SH-SY5Y (cell line): ENCODE results near the gene OST4.

Experiments
- GATA2 ChIP-seq: IDR thresholded peaks from 2 replicates; pipeline ENCODE4 v1.6.1; 2011; ENCODE audit warnings: mild to moderate bottlenecking, low read depth, low read length
- GATA3 ChIP-seq: IDR thresholded peaks from 2 replicates; pipeline ENCODE4 v1.6.1; 2011; ENCODE audit warnings: low read depth, mild to moderate bottlenecking, low read length, moderate library complexity

DNA sequence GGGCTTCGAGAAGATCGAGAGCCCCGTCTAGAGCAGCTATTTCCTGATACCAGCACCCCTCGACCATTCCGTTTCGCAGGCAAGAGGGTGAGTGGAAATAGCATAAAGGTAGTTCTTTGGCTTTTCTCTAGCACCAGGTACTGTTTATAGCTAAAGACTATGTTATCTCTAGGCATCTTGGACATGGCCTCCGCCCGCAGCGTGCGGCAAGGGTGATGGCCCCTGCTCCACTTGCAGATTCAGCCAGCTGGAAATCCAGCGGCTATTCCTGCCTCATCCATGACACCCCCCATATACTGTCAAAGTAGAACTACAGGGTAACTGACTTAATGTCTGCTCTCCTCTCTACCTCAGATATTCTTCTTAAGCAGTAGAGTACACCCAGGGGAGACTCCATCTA, 16.7 kb downstream of the OST4 start:
- TF ChIP-seq GATA2 = no peak
- TF ChIP-seq GATA3 = no peak
